GM19324 (cell line): Measurements from ENCODE around the gene MTA2.
"Not testable (repeated sequence)": the region's sequence is repeated elsewhere in the genome, so short reads cannot be mapped to it uniquely, and the experiment has no call there.

Experiments
- ATAC-seq: cut with Tn5 transposase; IDR thresholded peaks from one replicate; pipeline ENCODE4 v1.9.1; 2021; ENCODE audit warnings: mild to moderate bottlenecking, moderate library complexity; ENCODE audit not compliant: unreplicated experiment, low FRiP score

Gene MTA2

GRCh38 chr11:62570903-62571302, 30.8 kb downstream of the MTA2 start:
- not testable (repeated sequence) for ATAC-seq

- no peak for ATAC-seq
Observed at GRCh38 chr11:62569611-62570010, 32.1 kb downstream of the MTA2 start.

GRCh38 chr11:62567018-62567633, 34.5 kb downstream of the MTA2 start:
- ATAC-seq, result no peak

- no peak for ATAC-seq
Observed at GRCh38 chr11:62566247-62566646, 35.4 kb downstream of the MTA2 start.

DNA sequence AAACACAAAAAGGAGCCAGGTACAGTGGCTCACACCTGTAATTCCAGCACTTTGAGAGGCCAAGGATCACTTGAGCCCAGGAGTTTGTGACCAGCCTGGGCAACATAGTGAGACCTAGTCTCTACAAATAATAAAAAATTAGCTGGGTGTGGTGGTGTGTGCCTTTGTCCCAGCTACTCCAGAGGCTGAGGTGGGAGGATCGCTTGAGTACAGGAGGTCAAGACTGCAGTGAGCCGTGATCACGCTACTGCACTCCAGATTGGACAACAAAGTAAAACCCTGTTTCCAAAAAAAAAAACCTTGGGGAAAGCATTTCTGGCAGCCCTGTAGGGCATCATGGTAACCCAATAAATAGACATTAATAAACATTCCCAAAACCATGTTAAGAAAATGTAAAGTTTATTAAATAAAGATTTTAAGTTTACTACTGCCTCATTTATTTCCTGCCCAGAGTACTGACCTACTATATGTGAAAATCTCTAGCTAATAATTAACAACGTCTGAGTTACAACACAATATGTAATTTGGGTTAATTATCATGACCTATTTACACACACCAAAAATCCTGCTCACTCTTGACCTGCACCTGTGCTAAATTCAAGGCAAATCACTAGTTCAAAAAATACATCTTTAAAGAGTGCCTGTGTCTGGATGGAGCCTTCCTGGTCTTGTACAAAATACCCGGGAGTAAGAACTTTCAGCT, 36.4 kb downstream of the MTA2 start:
- no peak for ATAC-seq

- not testable (repeated sequence) for ATAC-seq
Observed at GRCh38 chr11:62561677-62562230, 39.9 kb downstream of the MTA2 start.

DNA sequence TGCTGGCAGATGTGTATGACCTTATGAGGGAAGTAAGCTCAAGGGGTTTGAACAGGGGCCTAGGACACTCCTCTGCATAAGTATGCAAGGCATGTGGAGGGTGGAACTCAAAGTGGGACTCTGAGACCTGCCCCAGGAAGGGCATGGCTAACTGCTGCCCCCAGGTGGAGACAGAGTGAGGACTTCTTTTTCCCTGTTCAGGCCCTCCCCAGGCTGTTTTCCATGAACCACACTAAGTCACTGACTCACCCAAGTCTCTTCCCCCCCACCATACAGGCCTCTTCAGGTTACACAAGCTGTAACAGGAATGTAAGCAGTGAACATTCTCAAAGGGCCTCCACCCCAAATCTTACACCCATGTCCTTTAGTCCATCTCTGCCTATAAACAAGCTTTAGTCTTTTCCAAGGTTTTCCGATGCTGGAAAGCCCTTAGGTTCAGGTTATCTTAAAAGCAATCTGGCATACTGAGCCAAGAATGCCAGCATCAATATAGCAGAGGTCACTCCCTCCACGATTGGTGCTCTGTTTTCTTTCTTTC, 41.0 kb downstream of the MTA2 start:
- no peak for ATAC-seq

DNA sequence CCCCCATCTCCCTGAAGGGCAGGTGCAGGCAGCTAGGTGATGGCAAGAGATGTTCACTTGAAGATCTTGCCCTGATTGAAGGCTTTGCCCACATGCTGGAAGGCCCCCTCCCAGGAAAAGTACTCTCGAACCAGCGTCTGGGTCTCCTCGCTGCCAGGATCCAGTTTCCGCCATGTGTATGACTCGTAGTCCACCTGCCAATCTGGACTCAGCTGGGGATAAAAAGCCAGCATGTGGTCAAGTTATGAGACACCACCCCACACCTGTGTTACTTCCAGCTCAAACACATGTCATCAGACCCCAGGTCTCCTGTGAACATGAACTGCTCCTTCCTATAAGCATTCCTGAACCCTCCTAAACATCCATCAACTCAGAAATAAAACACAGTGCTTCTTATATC, 42.0 kb downstream of the MTA2 start:
- not testable (repeated sequence) for ATAC-seq

DNA sequence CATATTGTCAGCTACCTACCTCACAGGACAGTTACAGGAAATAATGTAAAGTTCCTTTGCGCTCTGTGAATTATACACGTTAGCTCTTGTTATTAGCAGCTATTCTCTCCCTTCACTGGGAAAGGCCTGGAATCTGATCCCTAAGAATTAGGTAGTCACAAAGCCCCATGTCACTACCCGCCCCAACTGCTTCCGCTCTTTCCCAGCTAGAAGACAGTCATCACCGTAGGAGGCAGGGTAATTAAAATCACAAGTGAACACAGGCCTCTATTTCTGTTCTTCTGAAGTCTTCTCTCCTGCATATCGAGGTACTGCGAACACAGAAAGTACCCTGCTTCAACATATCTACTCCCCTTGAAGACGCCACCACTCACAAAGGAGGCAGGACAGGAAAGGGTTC, 42.5 kb downstream of the MTA2 start:
- ATAC-seq, result no peak

DNA sequence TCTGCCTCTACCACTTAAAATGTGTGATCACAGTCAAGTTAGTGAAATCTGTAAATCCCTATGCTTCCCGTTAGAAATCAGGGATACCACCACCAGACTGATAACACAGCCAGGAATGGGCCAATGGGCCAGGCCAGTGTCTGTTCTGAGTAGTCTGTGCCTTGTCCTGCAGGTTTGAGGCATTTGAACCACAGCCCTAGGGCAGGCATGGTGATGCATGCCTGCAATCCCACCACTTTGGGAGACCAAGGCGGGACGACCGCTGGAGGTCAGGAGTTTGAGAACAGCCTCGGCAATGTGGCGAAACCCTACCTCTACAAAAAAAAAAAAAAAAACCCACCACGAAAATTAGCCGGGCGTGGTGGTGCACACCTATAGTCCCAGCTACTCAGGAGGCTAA, 43.0 kb downstream of the MTA2 start:
- no peak for ATAC-seq

DNA sequence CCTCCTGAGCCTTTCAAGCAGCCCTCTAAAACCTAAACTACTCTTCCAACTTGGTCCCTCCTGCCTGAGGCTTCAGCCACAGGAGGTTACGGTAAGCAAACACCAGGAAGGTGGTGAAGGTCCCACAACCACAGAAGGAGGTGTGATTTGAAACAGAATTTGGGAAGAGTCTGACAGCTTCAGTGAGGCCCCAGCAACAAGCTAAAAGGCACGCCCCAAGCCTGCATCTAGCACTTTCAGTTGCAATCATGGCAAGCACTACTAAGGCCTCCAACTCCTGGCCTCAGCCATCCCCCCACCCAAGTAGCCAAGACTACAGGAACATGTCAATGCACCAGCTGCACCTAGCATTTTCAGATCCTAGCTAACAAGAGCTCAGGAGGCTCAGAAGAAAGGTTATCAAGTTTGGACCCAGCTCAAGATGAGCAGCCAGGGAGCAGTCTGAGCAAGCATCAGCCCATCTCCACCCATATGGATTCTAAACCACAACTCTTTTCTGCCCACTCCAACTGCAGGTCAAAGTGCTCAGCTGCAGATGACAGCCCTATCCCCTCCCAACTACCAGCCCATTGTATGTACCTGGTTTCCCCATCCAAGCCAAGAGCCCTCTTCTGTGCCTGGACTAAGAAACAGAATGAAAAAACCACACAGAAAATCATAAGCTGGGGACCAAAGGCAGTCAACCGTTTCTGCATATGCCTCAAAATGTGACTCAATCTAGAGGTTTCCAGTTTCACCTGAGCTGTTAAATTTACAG, 44.6 kb downstream of the MTA2 start:
- no peak for ATAC-seq

- no peak for ATAC-seq
Observed at GRCh38 chr11:62556108-62556874, 45.4 kb downstream of the MTA2 start.

DNA sequence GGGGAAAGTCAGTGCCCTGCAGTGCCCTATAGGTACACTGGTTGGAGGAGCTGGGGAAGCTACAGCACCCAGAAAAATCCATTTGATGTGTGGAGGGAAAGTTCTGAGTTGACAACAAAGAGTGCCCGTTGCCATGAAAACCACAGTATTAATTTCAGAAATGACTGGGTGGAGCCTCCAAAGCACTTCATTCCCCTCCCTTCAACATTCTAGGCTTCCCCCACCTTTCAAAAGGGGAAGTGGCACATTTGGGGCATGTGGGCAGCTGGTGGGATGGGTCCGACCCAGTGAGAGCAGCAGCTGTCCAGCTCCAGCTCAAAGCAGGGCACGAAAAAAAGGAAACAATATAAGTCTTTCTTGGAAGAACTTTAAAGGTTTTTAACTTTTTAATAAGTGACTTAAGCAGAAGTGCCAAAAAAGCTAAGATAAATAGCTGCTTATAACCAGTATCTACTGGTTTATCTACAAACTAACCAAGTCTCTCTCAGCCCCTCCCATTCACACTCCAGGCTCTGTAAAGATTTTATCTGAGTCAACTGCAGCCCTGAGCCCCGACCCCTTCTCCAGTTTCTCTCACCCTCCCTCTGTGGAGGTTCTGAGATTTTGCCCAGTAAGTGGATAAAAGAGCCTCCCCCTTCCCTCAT, 46.1 kb downstream of the MTA2 start:
- ATAC-seq, result no peak

DNA sequence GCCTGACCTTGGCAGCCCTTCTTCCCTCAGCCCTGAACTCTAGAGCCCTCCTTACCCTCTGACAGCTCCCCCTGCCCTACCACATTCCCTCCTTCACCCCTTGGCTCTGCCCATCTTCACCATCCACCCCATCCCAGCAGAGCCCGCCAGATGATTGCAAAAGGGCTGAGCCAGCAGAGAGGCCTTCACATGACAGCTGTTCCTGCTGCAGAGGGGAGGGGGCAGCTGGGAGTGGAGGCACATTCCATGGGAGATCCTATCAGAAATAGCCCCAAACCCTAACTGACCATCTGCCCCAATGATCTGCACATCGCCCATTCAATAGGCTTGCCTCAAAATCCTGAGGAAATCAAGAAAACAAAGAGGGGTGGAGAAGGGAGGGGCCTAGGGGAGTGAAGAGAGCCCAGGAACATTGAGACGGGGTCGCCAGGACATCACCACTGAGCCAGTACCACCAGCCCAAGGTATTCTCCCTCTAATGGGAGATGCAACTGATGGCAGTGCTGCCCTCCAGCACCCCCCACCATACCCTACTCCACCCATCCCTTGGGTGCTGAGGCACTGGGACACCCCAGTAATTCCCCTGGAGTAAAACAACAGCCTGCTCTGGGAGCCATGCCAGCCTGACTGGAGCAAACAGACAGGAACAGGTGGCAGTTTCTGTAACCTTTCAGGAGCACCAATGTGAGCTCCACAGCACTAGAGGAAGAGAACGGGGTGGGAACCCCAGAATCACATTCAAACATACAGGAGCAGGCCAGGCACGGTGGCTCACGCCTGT, 47.1 kb downstream of the MTA2 start:
- ATAC-seq, result no peak

DNA sequence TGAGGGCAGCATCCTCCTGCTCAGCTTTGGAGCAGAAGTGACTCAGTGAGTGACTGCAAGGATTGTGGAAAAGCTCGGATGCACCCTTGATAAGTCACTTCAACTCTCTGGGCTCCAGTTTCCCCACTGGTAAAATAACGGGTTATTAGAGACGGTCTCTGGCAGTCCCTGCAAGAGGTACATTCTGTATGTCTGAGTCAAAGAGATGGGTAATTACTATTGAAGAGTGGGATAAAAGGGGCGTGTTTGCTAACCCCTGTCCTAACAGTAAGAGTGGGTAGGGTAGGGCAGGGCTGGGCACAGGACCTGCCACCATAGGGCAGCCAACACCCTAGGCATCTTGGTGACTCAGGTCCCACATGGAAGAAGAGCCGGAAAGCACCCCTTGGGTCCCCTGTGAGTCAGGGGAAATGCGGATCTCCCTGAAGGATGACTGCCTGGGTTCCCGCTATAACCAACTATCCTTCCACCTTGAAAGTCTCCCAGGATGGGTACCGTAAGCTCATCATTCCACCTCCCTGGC, 47.8 kb downstream of the MTA2 start:
- no peak for ATAC-seq

- ATAC-seq, result no peak
Observed at GRCh38 chr11:62553080-62553838, 48.4 kb downstream of the MTA2 start.

DNA sequence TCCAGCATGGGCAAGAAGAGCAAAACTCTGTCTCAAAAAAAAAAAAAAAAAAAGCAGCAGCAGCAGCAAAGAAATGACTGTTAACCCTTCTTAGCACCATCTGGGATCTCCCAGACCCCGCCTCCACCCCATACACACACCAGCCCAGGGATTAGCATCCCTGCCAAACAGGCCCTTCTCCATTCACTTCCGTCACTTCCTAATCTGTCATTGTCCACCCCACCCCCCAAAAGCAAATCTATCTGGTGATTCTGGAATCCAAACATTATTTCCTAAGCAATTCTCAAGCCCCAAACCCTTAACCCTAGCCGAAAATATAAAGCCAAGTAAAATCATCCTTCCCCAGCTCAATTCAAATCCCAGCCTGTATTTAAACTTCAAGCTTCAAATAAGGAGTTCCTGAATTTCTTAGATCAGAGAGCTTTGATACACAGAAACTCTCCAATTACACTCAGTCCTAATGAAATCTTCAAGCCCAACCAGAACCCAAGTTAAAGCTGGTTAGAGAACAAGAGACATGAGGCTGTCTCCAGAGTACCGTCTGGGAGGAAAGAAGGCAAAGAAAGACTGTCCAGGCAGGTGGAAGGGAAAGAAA, 49.1 kb downstream of the MTA2 start:
- ATAC-seq, result no peak

DNA sequence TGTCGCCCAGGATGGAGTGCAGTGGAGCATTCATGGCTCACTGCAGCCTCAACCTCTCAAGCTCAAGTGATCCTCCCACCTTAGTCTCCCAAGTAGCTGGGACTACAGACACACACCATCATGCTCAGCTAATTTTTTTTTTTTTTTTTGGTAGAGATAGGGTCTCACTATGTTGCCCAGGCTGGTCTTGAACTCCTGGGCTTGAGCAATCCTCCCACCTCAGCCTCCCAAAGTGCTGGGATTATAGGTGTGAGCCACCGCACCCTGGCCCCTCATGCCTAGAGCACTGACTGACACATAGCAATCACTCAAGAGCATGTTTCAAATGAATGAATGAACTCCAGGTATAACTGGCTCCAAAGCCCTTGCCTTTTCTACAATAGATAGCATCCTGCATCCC, 51.2 kb downstream of the MTA2 start:
- ATAC-seq, result not testable (repeated sequence)
